Measurements from ENCODE around the gene SCN5A. TPM values are rescaled to one million over a fixed set of nuclear protein-coding genes. Genes with fewer than 3 reads are reported as not detected.

SCN5A gene
- total RNA-seq, 2 donors from 2014 or later = 4.5 to 5.6 TPM

GRCh38 chr3:38543586-38543985 lies 105.9 kb downstream of the SCN5A start:
- no peak overlapping the region for H3K4me3 ChIP-seq (ENCODE audit: low read length)
- Mint-ChIP-seq H3K36me3 (ENCODE audit: low read depth) (no peaks in the 10 kb centered on the region), H3K27ac (no peak overlapping the region), H3K9me3 (no peaks in the 10 kb centered on the region), H3K4me1 (peaks cover 9% of the 10 kb centered on the region), H3K4me3 (no peak overlapping the region), H3K27me3 (ENCODE audit: insufficient read depth) (no peaks in the 10 kb centered on the region)
- no peaks in the 10 kb centered on the region for H3K4me1 ChIP-seq (ENCODE audit: control insufficient read depth, insufficient read depth, low read length)
- no peaks in the 10 kb centered on the region for H3K27me3 ChIP-seq (ENCODE audit: control insufficient read depth, insufficient read depth, low read length, poor library complexity, severe bottlenecking)
- no peak overlapping the region for H3K27ac ChIP-seq (ENCODE audit: low read depth, low read length)
- no peak for TF ChIP-seq CTCF (conservative IDR thresholded peaks at IDR 0.05)
- H3K9ac ChIP-seq (ENCODE audit: extremely low read depth, low read length, poor library complexity, severe bottlenecking) = no peak overlapping the region
- 69 to 85% methylated on average over 6 to 7 of the region's 7 CpGs for WGBS, 2 experiments (ENCODE audit: insufficient coverage in 1 of 2, insufficient read length in 1 of 2)
- DNase-seq = no peak
- H3K36me3 ChIP-seq (ENCODE audit: control insufficient read depth, insufficient read depth, low read length) = no peaks in the 10 kb centered on the region
- H3K9me3 ChIP-seq (ENCODE audit: control insufficient read depth, low read length) = no peaks in the 10 kb centered on the region

GRCh38 chr3:38542401-38543298 lies 106.8 kb downstream of the SCN5A start:
- no peak overlapping the region for H3K9ac ChIP-seq (ENCODE audit: extremely low read depth, low read length, poor library complexity, severe bottlenecking)
- H3K36me3 ChIP-seq (ENCODE audit: control insufficient read depth, insufficient read depth, low read length) = no peaks in the 10 kb centered on the region
- Mint-ChIP-seq H3K4me3 (no peak overlapping the region), H3K36me3 (ENCODE audit: low read depth) (no peaks in the 10 kb centered on the region), H3K27ac (no peak overlapping the region), H3K27me3 (ENCODE audit: insufficient read depth) (no peaks in the 10 kb centered on the region), H3K4me1 (peaks cover 3% of the 10 kb centered on the region), H3K9me3 (no peaks in the 10 kb centered on the region)
- H3K9me3 ChIP-seq (ENCODE audit: control insufficient read depth, low read length) = no peaks in the 10 kb centered on the region
- WGBS, 2 experiments (ENCODE audit: insufficient coverage in 1 of 2, insufficient read length in 1 of 2) = 85 to 90% methylated on average over 6 to 16 of the region's 16 CpGs
- H3K4me1 ChIP-seq (ENCODE audit: control insufficient read depth, insufficient read depth, low read length) = no peaks in the 10 kb centered on the region
- no peak overlapping the region for H3K27ac ChIP-seq (ENCODE audit: low read depth, low read length)
- H3K4me3 ChIP-seq (ENCODE audit: low read length) = no peak overlapping the region
- no peak for DNase-seq
- no peaks in the 10 kb centered on the region for H3K27me3 ChIP-seq (ENCODE audit: control insufficient read depth, insufficient read depth, low read length, poor library complexity, severe bottlenecking)
- no peak for TF ChIP-seq CTCF (conservative IDR thresholded peaks at IDR 0.05)

- TF ChIP-seq CTCF (conservative IDR thresholded peaks at IDR 0.05) = no peak
- Histone ChIP-seq H3K9ac (ENCODE audit: extremely low read depth, low read length, poor library complexity, severe bottlenecking) (no peak overlapping the region), H3K9me3 (ENCODE audit: control insufficient read depth, low read length) (no peaks in the 10 kb centered on the region), H3K27ac (ENCODE audit: low read depth, low read length) (no peak overlapping the region), H3K27me3 (ENCODE audit: control insufficient read depth, insufficient read depth, low read length, poor library complexity, severe bottlenecking) (no peaks in the 10 kb centered on the region), H3K4me3 (ENCODE audit: low read length) (no peak overlapping the region), H3K36me3 (ENCODE audit: control insufficient read depth, insufficient read depth, low read length) (no peaks in the 10 kb centered on the region), H3K4me1 (ENCODE audit: control insufficient read depth, insufficient read depth, low read length) (no peaks in the 10 kb centered on the region)
- Mint-ChIP-seq H3K27me3 (ENCODE audit: insufficient read depth) (no peaks in the 10 kb centered on the region), H3K36me3 (ENCODE audit: low read depth) (peaks cover under 1% of the 10 kb centered on the region), H3K4me1 (peaks cover 3% of the 10 kb centered on the region), H3K27ac (no peak overlapping the region), H3K4me3 (no peak overlapping the region), H3K9me3 (peaks cover under 1% of the 10 kb centered on the region)
- DNase-seq = no peak
- WGBS, 2 experiments (ENCODE audit: insufficient coverage in 1 of 2, insufficient read length in 1 of 2) = 90 to 96% methylated on average over 4 to 9 of the region's 9 CpGs
Observed at GRCh38 chr3:38541806-38542205, 107.7 kb downstream of the SCN5A start.

Data from endodermal cell (in vitro differentiated cells).